GM18858 (cell line): ENCODE results near the gene MRGPRF.
A peak's percentile ranks its signal among the peaks of the same experiment; 100 is the strongest.

Source experiments
- ATAC-seq: cut with Tn5 transposase; IDR thresholded peaks from one replicate; pipeline ENCODE4 v1.9.1; 2021; ENCODE audit not compliant: unreplicated experiment

Gene MRGPRF

GRCh38 chr11:69051381-69052342 is 38.6 kb upstream of the MRGPRF start:
- ATAC-seq = no peak

- no peak for ATAC-seq
These were observed 37.7 kb upstream of the MRGPRF start for GRCh38 chr11:69050592-69051380.

- ATAC-seq = no peak
These were observed 36.4 kb upstream of the MRGPRF start for GRCh38 chr11:69049490-69049867.

GRCh38 chr11:69048694-69049489 is 35.8 kb upstream of the MRGPRF start, which contains the start of gene TPCN2:
TPCN2 (plus strand) TSS chr11:69048932; CDS start chr11:69048998, 66 bp downstream.
- ATAC-seq = peak; percentile 68

GRCh38 chr11:69048031-69048693 is 35.1 kb upstream of the MRGPRF start:
- no peak for ATAC-seq

GRCh38 chr11:69044111-69045013 is 31.3 kb upstream of the MRGPRF start:
- ATAC-seq = no peak

- no peak for ATAC-seq
These were observed 28.5 kb upstream of the MRGPRF start for GRCh38 chr11:69041516-69041915.

GRCh38 chr11:69040581-69041260 is 27.7 kb upstream of the MRGPRF start:
- no peak for ATAC-seq

GRCh38 chr11:69040051-69040450 is 27.0 kb upstream of the MRGPRF start:
- no peak for ATAC-seq

- ATAC-seq = no peak
These were observed 26.5 kb upstream of the MRGPRF start for GRCh38 chr11:69039501-69039900.

GRCh38 chr11:69037544-69037943 is 24.5 kb upstream of the MRGPRF start:
- ATAC-seq = no peak

GRCh38 chr11:69037074-69037473 is 24.0 kb upstream of the MRGPRF start:
- ATAC-seq = no peak

GRCh38 chr11:69035946-69036340 is 22.9 kb upstream of the MRGPRF start:
- ATAC-seq = no peak

- no peak for ATAC-seq
These were observed 22.3 kb upstream of the MRGPRF start for GRCh38 chr11:69035150-69035945.

GRCh38 chr11:69034123-69034867 is 21.2 kb upstream of the MRGPRF start:
- ATAC-seq = no peak

GRCh38 chr11:69033431-69033830 is 20.4 kb upstream of the MRGPRF start:
- no peak for ATAC-seq

- ATAC-seq = no peak
These were observed 19.8 kb upstream of the MRGPRF start for GRCh38 chr11:69032833-69033232.
